LNCAP (cell line): ENCODE data around the gene TMEM135.

Experiments used
- CTCF ChIP-seq: fragments of 450-650 bp; IDR thresholded peaks from 2 replicates; pipeline ENCODE4 v1.5.1; 2017; ENCODE audit warnings: mild to moderate bottlenecking

TMEM135 gene

GRCh38 chr11:87320123-87320522 lies 282.4 kb downstream of the TMEM135 start:
- TF ChIP-seq CTCF, result no peak

DNA sequence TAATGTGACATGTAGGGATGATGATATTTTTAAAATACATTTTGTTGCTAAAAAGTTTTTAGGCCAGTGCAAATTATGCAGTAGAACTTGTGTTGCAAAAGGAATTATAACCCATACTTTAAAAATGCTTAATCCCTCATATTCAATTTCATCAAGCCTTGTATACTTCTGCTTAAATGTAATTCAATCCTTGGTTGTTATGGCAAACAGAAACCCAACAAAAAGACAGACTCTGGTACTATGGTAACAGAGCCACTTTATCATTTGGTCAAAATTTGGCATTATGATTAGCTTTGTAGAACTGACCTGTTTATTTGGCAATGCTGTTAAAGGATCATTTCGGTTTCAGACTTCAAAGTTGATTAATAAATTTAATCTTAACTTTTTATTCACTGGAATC lies 284.8 kb downstream of the TMEM135 start:
- no peak for TF ChIP-seq CTCF

GRCh38 chr11:87323899-87324298 lies 286.2 kb downstream of the TMEM135 start:
- no peak for TF ChIP-seq CTCF

GRCh38 chr11:87324817-87325489 lies 287.2 kb downstream of the TMEM135 start:
- TF ChIP-seq CTCF, result no peak

GRCh38 chr11:87325490-87325872 lies 287.7 kb downstream of the TMEM135 start:
- TF ChIP-seq CTCF, result no peak

DNA sequence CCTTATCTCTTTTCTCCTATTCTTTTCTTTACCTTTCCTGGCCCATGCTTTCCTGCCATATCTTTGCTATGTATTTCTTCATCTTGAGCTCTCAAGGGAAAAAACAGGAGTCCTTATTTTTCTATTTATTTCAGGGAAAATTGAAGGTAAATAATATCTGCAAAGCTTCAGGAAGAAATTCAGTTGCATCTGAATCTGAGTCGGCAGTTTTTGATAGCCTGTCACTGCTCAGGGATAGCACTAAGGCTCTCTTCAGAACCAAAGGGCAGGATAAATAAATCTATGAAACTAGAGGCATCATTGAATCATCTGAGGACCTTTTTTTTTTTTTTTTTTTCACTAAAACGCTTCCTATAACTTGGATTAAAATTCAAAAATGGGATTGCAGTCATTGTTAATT lies 288.9 kb downstream of the TMEM135 start:
- TF ChIP-seq CTCF, result no peak

DNA sequence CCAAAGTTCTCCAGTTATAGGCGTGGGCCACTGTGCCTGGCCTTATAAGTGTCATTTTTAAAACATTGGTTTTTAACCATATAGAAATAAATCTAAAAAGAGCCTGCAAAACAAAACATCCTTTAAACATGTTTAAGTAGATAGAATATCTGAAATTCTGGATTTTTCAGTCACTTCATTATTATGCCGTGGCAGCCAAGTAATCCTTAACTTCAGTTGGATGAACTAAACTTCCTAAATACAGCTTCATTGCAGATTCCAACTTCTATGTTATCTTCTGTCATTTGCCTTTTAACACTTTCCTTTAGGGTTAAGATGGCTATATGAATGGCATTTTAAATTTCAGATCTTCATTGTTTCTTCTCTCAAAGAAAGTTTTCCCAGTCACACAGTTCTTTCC lies 291.4 kb downstream of the TMEM135 start:
- no peak for TF ChIP-seq CTCF

DNA sequence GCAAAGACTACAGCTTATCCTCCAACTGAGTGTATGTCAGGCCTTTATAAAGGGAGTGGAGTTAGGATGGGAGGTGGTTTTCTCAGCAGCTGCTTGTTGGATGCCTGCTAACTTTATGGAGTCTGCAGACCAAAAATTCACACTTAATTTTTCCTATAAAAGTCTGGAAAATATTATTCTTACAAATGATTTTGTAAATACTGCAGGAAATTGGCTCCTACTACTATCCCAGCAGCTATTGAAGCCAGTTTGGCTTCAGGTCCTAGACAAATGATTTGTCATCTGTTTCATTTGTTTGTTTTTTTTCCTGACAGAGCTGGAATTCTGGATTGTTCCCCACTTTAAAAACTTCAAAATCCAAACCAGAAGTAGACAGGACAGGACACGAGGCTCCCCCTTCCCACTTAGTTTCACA lies 292.5 kb downstream of the TMEM135 start:
- no peak for TF ChIP-seq CTCF
